Endometrial microvascular endothelial cells (primary cell): ENCODE results near the gene CYP26B1. TPM values are rescaled to one million over a fixed set of nuclear protein-coding genes. Genes with fewer than 3 reads are reported as not detected.

ENCODE experiments used
- in situ Hi-C: cut with HindIII; loops from 2 replicates; pipeline ENCODE4 v1.10.0; 2017; ENCODE audit warnings: low sequenced_read_pairs, low pct_unique_long_range_greater_than_20kb; ENCODE audit errors: inconsistent ontology term
- total RNA-seq: library from RNA; depleted of rRNA; stranded (reverse); fragments of >200 nt; gene quantifications from one replicate; pipeline ENCODE4 v1.2.3, GENCODE V29; 2015; ENCODE audit errors: inconsistent ontology term

CYP26B1 gene
- total RNA-seq, 1 donor from 2014 or later = 11.7 TPM

GRCh38 chr2:72156872-72157271 lies 9.2 kb upstream of the CYP26B1 start:
- in situ Hi-C loops = no loop called here

- in situ Hi-C loops = no loop called here
Measured at GRCh38 chr2:72155737-72156136, 8.1 kb upstream of the CYP26B1 start.

GRCh38 chr2:72155151-72155550 lies 7.5 kb upstream of the CYP26B1 start:
- in situ Hi-C loops = no loop called here

- in situ Hi-C loops = no loop called here
Measured at GRCh38 chr2:72154386-72154975, 6.8 kb upstream of the CYP26B1 start.

GRCh38 chr2:72153924-72154323 lies 6.3 kb upstream of the CYP26B1 start:
- in situ Hi-C loops = no loop called here

- in situ Hi-C loops = no loop called here
Measured at GRCh38 chr2:72153026-72153791, 5.5 kb upstream of the CYP26B1 start.

GRCh38 chr2:72150861-72151356 lies 3.2 kb upstream of the CYP26B1 start:
- in situ Hi-C loops = no loop called here

- in situ Hi-C loops = no loop called here
Measured at GRCh38 chr2:72150157-72150860, 2.6 kb upstream of the CYP26B1 start.

- in situ Hi-C loops = no loop called here
Measured at GRCh38 chr2:72149556-72150156, 2.0 kb upstream of the CYP26B1 start.

GRCh38 chr2:72148837-72149555 lies 1.3 kb upstream of the CYP26B1 start:
- in situ Hi-C loops = no loop called here

- in situ Hi-C loops = no loop called here
Measured at GRCh38 chr2:72148003-72148836, 558 bp upstream of the CYP26B1 start.

GRCh38 chr2:72146347-72147302 lies 1.0 kb downstream of the CYP26B1 start:
- in situ Hi-C loops = no loop called here

GRCh38 chr2:72145658-72146329 lies 1.9 kb downstream of the CYP26B1 start:
- in situ Hi-C loops = no loop called here

GRCh38 chr2:72145289-72145657 lies 2.4 kb downstream of the CYP26B1 start:
- in situ Hi-C loops = no loop called here

- in situ Hi-C loops = no loop called here
Measured at GRCh38 chr2:72144632-72145288, 2.9 kb downstream of the CYP26B1 start.

- in situ Hi-C loops = no loop called here
Measured at GRCh38 chr2:72144274-72144631, 3.4 kb downstream of the CYP26B1 start.
